ENCODE results near the gene ITM2B.

ITM2B gene

GRCh38 chr13:48292650-48293049 is 59.6 kb downstream of the ITM2B start:
- no peaks in the 10 kb centered on the region for H3K9me3 Mint-ChIP-seq
- no peak overlapping the region for H3K27ac Mint-ChIP-seq
- peaks cover 9% of the 10 kb centered on the region for H3K4me1 Mint-ChIP-seq
- CTCF ChIA-PET = no interaction called here
- DNase-seq = no peak
- no peak overlapping the region for H3K4me3 Mint-ChIP-seq
- H3K27me3 Mint-ChIP-seq = peaks cover 14% of the 10 kb centered on the region
- no peaks in the 10 kb centered on the region for H3K36me3 Mint-ChIP-seq

GRCh38 chr13:48294653-48295052 is 61.6 kb downstream of the ITM2B start:
- Mint-ChIP-seq H3K4me1 (peaks cover 9% of the 10 kb centered on the region), H3K36me3 (no peaks in the 10 kb centered on the region), H3K27ac (no peak overlapping the region), H3K4me3 (no peak overlapping the region), H3K27me3 (peaks cover 14% of the 10 kb centered on the region), H3K9me3 (no peaks in the 10 kb centered on the region)
- CTCF ChIA-PET = no interaction called here
- no peak for DNase-seq

GRCh38 chr13:48295271-48295670 is 62.3 kb downstream of the ITM2B start:
- no peaks in the 10 kb centered on the region for H3K36me3 Mint-ChIP-seq
- H3K27ac Mint-ChIP-seq = no peak overlapping the region
- no peaks in the 10 kb centered on the region for H3K9me3 Mint-ChIP-seq
- no peak overlapping the region for H3K4me3 Mint-ChIP-seq
- DNase-seq = no peak
- peaks cover 9% of the 10 kb centered on the region for H3K4me1 Mint-ChIP-seq
- CTCF ChIA-PET = no interaction called here
- peaks cover 13% of the 10 kb centered on the region for H3K27me3 Mint-ChIP-seq

GRCh38 chr13:48296528-48296927 is 63.5 kb downstream of the ITM2B start:
- Mint-ChIP-seq H3K4me1 (peaks cover 9% of the 10 kb centered on the region), H3K27me3 (peaks cover 5% of the 10 kb centered on the region), H3K36me3 (no peaks in the 10 kb centered on the region), H3K4me3 (no peak overlapping the region), H3K27ac (no peak overlapping the region), H3K9me3 (no peaks in the 10 kb centered on the region)
- CTCF ChIA-PET = no interaction called here
- DNase-seq = no peak

GRCh38 chr13:48297131-48297786 is 64.3 kb downstream of the ITM2B start:
- Mint-ChIP-seq H3K27me3 (no peaks in the 10 kb centered on the region), H3K27ac (no peak overlapping the region), H3K4me3 (no peak overlapping the region), H3K4me1 (peaks cover 10% of the 10 kb centered on the region), H3K9me3 (no peaks in the 10 kb centered on the region), H3K36me3 (no peaks in the 10 kb centered on the region)
- DNase-seq = no peak
- CTCF ChIA-PET = no interaction called here

- no peak overlapping the region for H3K4me3 Mint-ChIP-seq
- no peak for DNase-seq
- H3K9me3 Mint-ChIP-seq = no peaks in the 10 kb centered on the region
- no peak overlapping the region for H3K27ac Mint-ChIP-seq
- no peaks in the 10 kb centered on the region for H3K27me3 Mint-ChIP-seq
- H3K36me3 Mint-ChIP-seq = peaks cover 8% of the 10 kb centered on the region
- peaks cover 20% of the 10 kb centered on the region for H3K4me1 Mint-ChIP-seq
- CTCF ChIA-PET = interaction anchor here (0.8 kb wide), 1 partner anchor 174 kb away, joined by 3 read pairs; no protein-coding TSS in a partner anchor
Observed at GRCh38 chr13:48299591-48299990, 66.6 kb downstream of the ITM2B start.

- H3K4me3 Mint-ChIP-seq = peak overlapping the region; percentile 86
- peak overlapping the region; percentile 99 for H3K27ac Mint-ChIP-seq
- peaks cover 36% of the 10 kb centered on the region for H3K4me1 Mint-ChIP-seq
- no peaks in the 10 kb centered on the region for H3K27me3 Mint-ChIP-seq
- peaks cover 23% of the 10 kb centered on the region for H3K36me3 Mint-ChIP-seq
- DNase-seq = no peak
- H3K9me3 Mint-ChIP-seq = no peaks in the 10 kb centered on the region
- CTCF ChIA-PET = interaction anchor here (1.2 to 2.3 kb wide), 4 partner anchors 66 to 208 kb away, joined by 4 to 8 read pairs (median 5); partner anchors contain the start of genes ITM2B and MED4
Observed at GRCh38 chr13:48302871-48303358, 69.9 kb downstream of the ITM2B start.

GRCh38 chr13:48303359-48304142 is 70.5 kb downstream of the ITM2B start, which contains the start of gene RB1:
Gene RB1, plus strand, starts transcription at chr13:48303751. Its CDS starts 162 bp downstream, at chr13:48303913.
- H3K36me3 Mint-ChIP-seq = peaks cover 23% of the 10 kb centered on the region
- H3K9me3 Mint-ChIP-seq = no peaks in the 10 kb centered on the region
- peak within 1 kb of the TSS; percentile 99 for H3K27ac Mint-ChIP-seq
- CTCF ChIA-PET = interaction anchor here (1.8 to 2.3 kb wide), 2 partner anchors 177 to 209 kb away, joined by 5 to 8 read pairs; partner anchors contain the start of gene MED4
- no peaks in the 10 kb centered on the region for H3K27me3 Mint-ChIP-seq
- peak within 1 kb of the TSS; percentile 86 for H3K4me3 Mint-ChIP-seq
- peaks cover 38% of the 10 kb centered on the region for H3K4me1 Mint-ChIP-seq
- peak; percentile 94 for DNase-seq

GRCh38 chr13:48304143-48304876 is 71.3 kb downstream of the ITM2B start:
- H3K4me3 Mint-ChIP-seq = peak overlapping the region; percentile 86
- peak; percentile 53 for DNase-seq
- H3K9me3 Mint-ChIP-seq = no peaks in the 10 kb centered on the region
- H3K27me3 Mint-ChIP-seq = no peaks in the 10 kb centered on the region
- H3K36me3 Mint-ChIP-seq = peaks cover 27% of the 10 kb centered on the region
- H3K4me1 Mint-ChIP-seq = peaks cover 40% of the 10 kb centered on the region
- peak overlapping the region; percentile 99 for H3K27ac Mint-ChIP-seq
- CTCF ChIA-PET = interaction anchor here (1.7 kb wide), 1 partner anchor 13 kb away, joined by 3 read pairs; no protein-coding TSS in a partner anchor

- no peaks in the 10 kb centered on the region for H3K9me3 Mint-ChIP-seq
- peaks cover 29% of the 10 kb centered on the region for H3K4me1 Mint-ChIP-seq
- no peaks in the 10 kb centered on the region for H3K27me3 Mint-ChIP-seq
- CTCF ChIA-PET = no interaction called here
- no peak overlapping the region for H3K4me3 Mint-ChIP-seq
- H3K27ac Mint-ChIP-seq = no peak overlapping the region
- DNase-seq = no peak
- H3K36me3 Mint-ChIP-seq = peaks cover 45% of the 10 kb centered on the region
Observed at GRCh38 chr13:48311223-48311622, 78.2 kb downstream of the ITM2B start.

GRCh38 chr13:48315969-48316650 is 83.1 kb downstream of the ITM2B start:
- Mint-ChIP-seq H3K9me3 (no peaks in the 10 kb centered on the region), H3K27me3 (peaks cover 16% of the 10 kb centered on the region), H3K4me1 (peaks cover 38% of the 10 kb centered on the region), H3K36me3 (peaks cover 68% of the 10 kb centered on the region), H3K4me3 (no peak overlapping the region), H3K27ac (no peak overlapping the region)
- no peak for DNase-seq
- CTCF ChIA-PET = interaction anchor here (1.0 kb wide), 1 partner anchor 18 kb away, joined by 4 read pairs; no protein-coding TSS in a partner anchor

- peaks cover 6% of the 10 kb centered on the region for H3K9me3 Mint-ChIP-seq
- H3K4me3 Mint-ChIP-seq = no peak overlapping the region
- H3K27me3 Mint-ChIP-seq = peaks cover 16% of the 10 kb centered on the region
- H3K4me1 Mint-ChIP-seq = peaks cover 44% of the 10 kb centered on the region
- H3K36me3 Mint-ChIP-seq = peaks cover 74% of the 10 kb centered on the region
- H3K27ac Mint-ChIP-seq = no peak overlapping the region
- CTCF ChIA-PET = no interaction called here
- DNase-seq = no peak
Observed at GRCh38 chr13:48316826-48317510, 84.0 kb downstream of the ITM2B start.
